Spleen (tissue), 7 donors: Measurements from ENCODE around the gene EAF1.

Experiments
- POLR2A ChIP-seq, 3 donors: fragments of 450-650 bp; IDR thresholded peaks; one replicate each; pipeline ENCODE4 v1.5.1; 2017; ENCODE audit warnings: antibody characterized with exemption in 3 of 3, mild to moderate bottlenecking in 1 of 3
- POLR2AphosphoS5 ChIP-seq, 3 donors: sonication (generic); formaldehyde crosslinking; IDR thresholded peaks; one replicate each; pipeline ENCODE4 v1.5.1; 2017; ENCODE audit warnings: antibody characterized with exemption in 3 of 3
- TF ChIP-seq, protein P1 (sequence below), 11 experiments: fragments of 200-600 bp in 7 of 11; fragments of 450-650 bp in 4 of 11; sonication (generic) in 4 of 11; IDR thresholded peaks in 8 of 11; conservative IDR thresholded peaks in 3 of 11; 1 replicate in 7 of 11; 2 replicates in 4 of 11; pipeline versions ENCODE4 v1.4.0 to v1.8.0; 2016 to 2021; ENCODE audit warnings: antibody characterized with exemption in 11 of 11, inconsistent platforms in 4 of 11, mild to moderate bottlenecking in 1 of 11
- donor health status: DM: no; HTN: no; CAD: no; lungs with moderate emphysema.
- donor health status: DM: no; HTN: no; CAD: no.
- donor health status: DM: no; HTN: no; CAD: no.

DNA sequence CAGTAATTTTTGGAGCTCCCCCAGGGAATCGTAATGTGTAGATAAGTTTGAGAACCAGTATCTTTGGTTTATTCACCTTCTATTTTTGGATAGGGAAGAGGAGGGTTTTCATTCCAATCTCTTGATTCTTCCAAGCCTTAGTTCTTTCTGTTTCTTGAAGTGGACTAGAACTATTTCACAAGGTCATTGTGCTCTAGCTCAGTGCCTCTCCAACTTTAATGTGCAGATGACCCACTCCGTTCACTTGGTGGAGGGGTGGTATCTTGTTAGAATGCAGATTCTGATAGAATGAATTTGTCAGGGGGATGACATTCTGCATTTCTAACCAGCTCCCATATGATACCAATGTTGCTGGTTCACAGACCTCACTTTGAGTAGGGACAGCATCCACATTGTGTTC is 58.6 kb downstream of the EAF1 start:
- TF ChIP-seq, protein P1, sequence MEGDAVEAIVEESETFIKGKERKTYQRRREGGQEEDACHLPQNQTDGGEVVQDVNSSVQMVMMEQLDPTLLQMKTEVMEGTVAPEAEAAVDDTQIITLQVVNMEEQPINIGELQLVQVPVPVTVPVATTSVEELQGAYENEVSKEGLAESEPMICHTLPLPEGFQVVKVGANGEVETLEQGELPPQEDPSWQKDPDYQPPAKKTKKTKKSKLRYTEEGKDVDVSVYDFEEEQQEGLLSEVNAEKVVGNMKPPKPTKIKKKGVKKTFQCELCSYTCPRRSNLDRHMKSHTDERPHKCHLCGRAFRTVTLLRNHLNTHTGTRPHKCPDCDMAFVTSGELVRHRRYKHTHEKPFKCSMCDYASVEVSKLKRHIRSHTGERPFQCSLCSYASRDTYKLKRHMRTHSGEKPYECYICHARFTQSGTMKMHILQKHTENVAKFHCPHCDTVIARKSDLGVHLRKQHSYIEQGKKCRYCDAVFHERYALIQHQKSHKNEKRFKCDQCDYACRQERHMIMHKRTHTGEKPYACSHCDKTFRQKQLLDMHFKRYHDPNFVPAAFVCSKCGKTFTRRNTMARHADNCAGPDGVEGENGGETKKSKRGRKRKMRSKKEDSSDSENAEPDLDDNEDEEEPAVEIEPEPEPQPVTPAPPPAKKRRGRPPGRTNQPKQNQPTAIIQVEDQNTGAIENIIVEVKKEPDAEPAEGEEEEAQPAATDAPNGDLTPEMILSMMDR (IDR thresholded peaks at IDR 0.05 in 8 of 11, conservative IDR thresholded peaks at IDR 0.05 in 3 of 11): no peak
- no peak for TF ChIP-seq POLR2A (IDR thresholded peaks at IDR 0.05)
- TF ChIP-seq POLR2AphosphoS5 (IDR thresholded peaks at IDR 0.05): no peak
